ENCODE measurements around the gene SYNE2. TPM values are rescaled to one million over a fixed set of nuclear protein-coding genes. Genes with fewer than 3 reads are reported as not detected.
A peak's percentile ranks its signal among the peaks of the same experiment; 100 is the strongest.

The SYNE2 gene
- total and polyA plus RNA-seq, 12 donors = 43.6 to 205 (median 103) TPM

DNA sequence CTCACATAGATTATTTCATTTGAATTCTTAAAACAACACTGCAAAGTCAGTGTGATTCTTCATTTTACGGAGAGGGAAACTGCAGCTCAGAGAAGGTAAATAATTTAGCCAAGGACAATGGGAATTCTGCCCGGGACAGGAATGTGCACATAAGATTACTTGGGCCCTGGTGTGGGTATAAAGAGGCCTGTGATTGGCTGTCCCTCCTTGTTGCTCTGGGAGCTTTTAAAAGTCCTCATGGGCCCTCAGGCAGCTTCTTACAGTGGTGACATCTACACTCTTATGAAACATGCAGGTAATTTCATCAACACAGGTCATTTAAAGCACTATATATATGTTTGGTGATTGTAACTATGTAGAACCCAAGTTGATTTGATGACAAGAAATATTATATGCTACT lies 341.0 kb downstream of the SYNE2 start:
- peak overlapping the region in 6 of 10 donors; percentile 9 to 87 (median 59) for H3K27ac ChIP-seq
- H3K4me3 ChIP-seq = no peak overlapping the region
- WGBS, 2 donors = 37 to 62% methylated on average over 2 of the region's 2 CpGs
- intact Hi-C loops (cut with DNase I) = no loop called here
- ATAC-seq (peak in 4 of 8 donors; percentile 37 to 56 (median 49)), DNase-seq (no peak)
- no peaks in the 10 kb centered on the region for H3K27me3 ChIP-seq
- H3K9me3 ChIP-seq = no peaks in the 10 kb centered on the region
- TF ChIP-seq CTCF (IDR thresholded peaks at IDR 0.05) = no peak
- H3K4me1 ChIP-seq = peaks cover 0 to 46% (median 35%) of the 10 kb centered on the region in 9 donors
- peaks cover 0 to 46% (median 3%) of the 10 kb centered on the region in 9 donors for H3K36me3 ChIP-seq

DNA sequence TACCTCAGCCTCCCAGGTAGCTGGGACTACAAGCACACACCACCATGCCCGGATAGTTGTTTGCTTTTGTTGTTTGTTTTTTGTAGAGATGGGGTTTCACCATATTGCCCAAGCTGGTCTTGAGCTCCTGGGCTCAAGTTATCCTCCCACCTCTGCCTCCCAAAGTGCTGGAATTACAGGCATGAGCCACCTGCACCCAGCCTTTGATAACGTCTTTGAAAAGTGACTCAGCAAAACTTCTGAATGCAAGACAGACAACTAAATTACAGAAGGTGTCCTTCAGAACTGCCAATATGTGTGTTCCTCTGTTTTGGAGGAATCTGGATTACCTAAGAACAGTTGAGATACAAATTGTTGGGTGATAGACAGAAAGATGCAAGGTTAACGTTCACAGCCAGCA lies 341.6 kb downstream of the SYNE2 start:
- WGBS, 2 donors = 69 to 72% methylated on average over 3 of the region's 3 CpGs
- peak overlapping the region in 8 of 10 donors; percentile 1 to 88 (median 77) for H3K27ac ChIP-seq
- intact Hi-C loops (cut with DNase I) = no loop called here

DNA sequence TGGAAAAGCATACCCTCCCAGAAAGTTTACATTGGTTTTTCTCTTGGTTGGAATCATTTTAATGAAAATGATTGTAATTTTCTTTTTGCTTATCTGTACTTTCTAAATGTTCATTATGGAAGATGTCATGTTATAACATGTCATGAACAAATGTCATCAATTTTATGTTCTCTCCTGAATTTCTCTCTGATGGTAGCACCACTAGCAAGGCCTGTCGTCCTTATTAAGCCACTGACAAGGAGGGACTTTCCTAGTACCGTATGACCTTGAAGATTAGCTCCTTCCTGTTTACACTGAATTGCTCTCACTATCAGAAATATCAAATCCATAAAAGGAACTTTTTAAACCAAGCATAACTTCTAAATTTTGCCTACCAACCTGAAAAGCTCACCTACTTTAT lies 342.4 kb downstream of the SYNE2 start:
- intact Hi-C loops (cut with DNase I) = no loop called here
- H3K4me3 ChIP-seq = no peak overlapping the region
- peaks cover 0 to 32% (median 0%) of the 10 kb centered on the region in 9 donors for H3K36me3 ChIP-seq
- H3K27ac ChIP-seq = peak overlapping the region in 9 of 10 donors; percentile 0 to 88 (median 75)
- WGBS, 2 donors = 12 to 24% methylated on average over 2 of the region's 2 CpGs
- no peak for DNase-seq
- H3K27me3 ChIP-seq = no peaks in the 10 kb centered on the region
- H3K9me3 ChIP-seq = no peaks in the 10 kb centered on the region
- H3K4me1 ChIP-seq = peaks cover 4 to 60% (median 44%) of the 10 kb centered on the region in 9 donors
- ATAC-seq = no peak
- TF ChIP-seq CTCF (IDR thresholded peaks at IDR 0.05) = no peak

More for the DNA sequence above, 341.6 kb downstream of the SYNE2 start:
- H3K36me3 ChIP-seq = peaks cover 0 to 40% (median 1%) of the 10 kb centered on the region in 9 donors
- H3K9me3 ChIP-seq = no peaks in the 10 kb centered on the region
- peaks cover 4 to 52% (median 38%) of the 10 kb centered on the region in 9 donors for H3K4me1 ChIP-seq
- ATAC-seq = no peak
- no peak for DNase-seq
- H3K4me3 ChIP-seq = no peak overlapping the region
- H3K27me3 ChIP-seq = no peaks in the 10 kb centered on the region
- no peak for TF ChIP-seq CTCF (IDR thresholded peaks at IDR 0.05)

DNA sequence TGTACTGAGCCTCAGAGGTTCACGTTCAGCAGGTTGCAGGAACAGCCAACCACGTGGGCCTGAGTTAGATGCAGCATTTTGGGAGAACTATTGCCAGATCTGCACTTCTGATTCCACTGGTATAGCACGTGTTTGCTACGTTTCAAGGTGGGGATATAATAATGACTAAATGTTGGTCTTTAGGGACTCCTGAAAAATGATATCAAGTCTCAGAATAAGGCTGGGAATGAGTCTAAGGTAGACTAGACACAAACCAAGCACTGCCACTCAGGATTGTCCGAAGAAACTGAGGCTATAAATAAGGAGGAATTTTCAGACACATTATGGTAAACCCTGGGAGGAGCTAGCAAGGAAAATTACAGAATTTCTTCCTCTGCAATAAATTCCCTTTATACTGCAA lies 343.3 kb downstream of the SYNE2 start:
- Histone ChIP-seq H3K4me3 (no peak overlapping the region), H3K27ac (peak overlapping the region in 8 of 10 donors; percentile 71 to 88 (median 82)), H3K27me3 (no peaks in the 10 kb centered on the region), H3K9me3 (no peaks in the 10 kb centered on the region), H3K4me1 (peaks cover 4 to 69% (median 53%) of the 10 kb centered on the region in 9 donors), H3K36me3 (peaks cover 0 to 24% (median 0%) of the 10 kb centered on the region in 9 donors)
- no peak for TF ChIP-seq CTCF (IDR thresholded peaks at IDR 0.05)
- DNase-seq = no peak
- WGBS, 2 donors = 73 to 76% methylated on average over 5 of the region's 5 CpGs
- intact Hi-C loops (cut with DNase I) = no loop called here
- ATAC-seq = no peak
